A673 (cell line): ENCODE results near the gene RFX2.

Experiments
- CTCF ChIP-seq: fragments of 300-800, 200-600 bp; sonication (generic); conservative IDR thresholded peaks from 2 replicates; pipeline ENCODE4 v1.5.1; 2017; ENCODE audit warnings: low read depth, mild to moderate bottlenecking, antibody characterized with exemption, low read length, moderate library complexity, mixed read lengths
- EZH2 ChIP-seq: fragments of 200-600 bp; sonication (generic); IDR thresholded peaks from 2 replicates; pipeline ENCODE4 v1.6.1; 2017; ENCODE audit warnings: borderline replicate concordance, low read depth, mild to moderate bottlenecking, mixed read lengths, antibody characterized with exemption, low read length; ENCODE audit not compliant: poor library complexity, severe bottlenecking

- no peak for TF ChIP-seq CTCF
- TF ChIP-seq EZH2: no peak
Measured at GRCh38 chr19:6141217-6141616, 30.9 kb upstream of the RFX2 start.
